ENCODE results near the gene CHAF1A.

Gene CHAF1A

GRCh38 chr19:4409123-4409933, 6.9 kb downstream of the CHAF1A start:
- no peak for DNase-seq (ENCODE audit: low read depth)

- no peak for DNase-seq (ENCODE audit: low read depth)
Measured at GRCh38 chr19:4413588-4413987, 11.1 kb downstream of the CHAF1A start.

GRCh38 chr19:4414144-4414799, 11.8 kb downstream of the CHAF1A start:
- DNase-seq (ENCODE audit: low read depth), result no peak

GRCh38 chr19:4414800-4415321, 12.4 kb downstream of the CHAF1A start:
- DNase-seq (ENCODE audit: low read depth), result no peak

GRCh38 chr19:4415352-4415751, 12.9 kb downstream of the CHAF1A start:
- no peak for DNase-seq (ENCODE audit: low read depth)

GRCh38 chr19:4416268-4416667, 13.8 kb downstream of the CHAF1A start:
- no peak for DNase-seq (ENCODE audit: low read depth)

GRCh38 chr19:4423416-4424126, 21.1 kb downstream of the CHAF1A start:
- no peak for DNase-seq (ENCODE audit: low read depth)

- no peak for DNase-seq (ENCODE audit: low read depth)
Measured at GRCh38 chr19:4425537-4425936, 23.1 kb downstream of the CHAF1A start.

- DNase-seq (ENCODE audit: low read depth), result no peak
Measured at GRCh38 chr19:4428326-4428975, 26.0 kb downstream of the CHAF1A start.

GRCh38 chr19:4429256-4429655, 26.8 kb downstream of the CHAF1A start:
- DNase-seq (ENCODE audit: low read depth), result no peak

GRCh38 chr19:4429771-4430171, 27.3 kb downstream of the CHAF1A start:
- DNase-seq (ENCODE audit: low read depth), result no peak

GRCh38 chr19:4430760-4431159, 28.3 kb downstream of the CHAF1A start:
- no peak for DNase-seq (ENCODE audit: low read depth)

GRCh38 chr19:4431296-4431695, 28.9 kb downstream of the CHAF1A start:
- no peak for DNase-seq (ENCODE audit: low read depth)

- no peak for DNase-seq (ENCODE audit: low read depth)
Measured at GRCh38 chr19:4431808-4432674, 29.6 kb downstream of the CHAF1A start.

- DNase-seq (ENCODE audit: low read depth), result no peak
Measured at GRCh38 chr19:4432918-4433506, 30.6 kb downstream of the CHAF1A start.

- DNase-seq (ENCODE audit: low read depth), result no peak
Measured at GRCh38 chr19:4434391-4434790, 32.0 kb downstream of the CHAF1A start.

GRCh38 chr19:4436231-4436630, 33.8 kb downstream of the CHAF1A start:
- DNase-seq (ENCODE audit: low read depth), result no peak

GRCh38 chr19:4437103-4437502, 34.7 kb downstream of the CHAF1A start:
- DNase-seq (ENCODE audit: low read depth), result no peak

- DNase-seq (ENCODE audit: low read depth), result no peak
Measured at GRCh38 chr19:4439243-4439642, 36.8 kb downstream of the CHAF1A start.

GRCh38 chr19:4441994-4442818, 39.8 kb downstream of the CHAF1A start:
- DNase-seq (ENCODE audit: low read depth), result no peak

Data from activated gamma-delta T cell treated with anti-CD3 and anti-CD28 coated beads, Interleukin-2, amount 50 U/mL, for 16 hours (primary cell).